Esophagus (tissue), 2 donors: ENCODE results near the gene ACER3. TPM values are rescaled to one million over a fixed set of nuclear protein-coding genes. Genes with fewer than 3 reads are reported as not detected.
A peak's percentile ranks its signal among the peaks of the same experiment; 100 is the strongest.
"Not testable (repeated sequence)": the region's sequence is repeated elsewhere in the genome, so short reads cannot be mapped to it uniquely, and the experiment has no call there.

Experiments used
- H3K27ac ChIP-seq, 2 donors: one replicate each; pipeline ENCODE4 v1.5.1; 2013; ENCODE audit warnings: low read depth in 2 of 2, mild to moderate bottlenecking in 2 of 2, inconsistent platforms in 1 of 2, low read length in 1 of 2, moderate library complexity in 1 of 2
- H3K27me3 ChIP-seq, 2 donors: one replicate each; pipeline ENCODE4 v1.6.1; 2013; ENCODE audit warnings: low read length in 2 of 2, control low read depth in 1 of 2, mild to moderate bottlenecking in 1 of 2; ENCODE audit not compliant: insufficient read depth in 2 of 2, control insufficient read depth in 1 of 2
- H3K36me3 ChIP-seq, 2 donors: one replicate each; pipeline ENCODE4 v1.6.1; 2013; ENCODE audit warnings: low read length in 1 of 2; ENCODE audit not compliant: control insufficient read depth in 2 of 2, insufficient read depth in 2 of 2
- H3K4me1 ChIP-seq, 2 donors: one replicate each; pipeline ENCODE4 v1.6.1; 2013; ENCODE audit warnings: low read length in 1 of 2; ENCODE audit not compliant: control insufficient read depth in 2 of 2, insufficient read depth in 2 of 2
- H3K4me3 ChIP-seq, 2 donors: one replicate each; pipeline ENCODE4 v1.5.1; 2013; ENCODE audit warnings: low read length in 2 of 2, mild to moderate bottlenecking in 2 of 2, low read depth in 1 of 2, moderate library complexity in 1 of 2
- H3K9me3 ChIP-seq, 2 donors: one replicate each; pipeline ENCODE4 v1.6.1; 2013; ENCODE audit warnings: mild to moderate bottlenecking in 2 of 2, low read depth in 1 of 2, low read length in 1 of 2, moderate library complexity in 1 of 2; ENCODE audit not compliant: control insufficient read depth in 2 of 2, insufficient read depth in 1 of 2
- WGBS, 2 donors: extraction: QIAGEN DNeasy Blood & Tissue Kit; methylation state at CpG; one replicate each; pipeline ENCODE4 v1.1.7; 2013; 5-methylcytosine and 5-hydroxymethylcytosine counted together
- polyA plus RNA-seq, 2 donors: library from polyadenylated mRNA; stranded (reverse); fragments of 200-250 nt; gene quantifications; one replicate each; pipeline ENCODE4 v1.2.3, GENCODE V29; 2013
- donor health status: healthy with polysubstance abuse.
- donor health status: Bipolar disorder and iron deficiency.

Gene ACER3
- polyA plus RNA-seq, 2 donors, result 7.2 to 8.2 TPM

DNA sequence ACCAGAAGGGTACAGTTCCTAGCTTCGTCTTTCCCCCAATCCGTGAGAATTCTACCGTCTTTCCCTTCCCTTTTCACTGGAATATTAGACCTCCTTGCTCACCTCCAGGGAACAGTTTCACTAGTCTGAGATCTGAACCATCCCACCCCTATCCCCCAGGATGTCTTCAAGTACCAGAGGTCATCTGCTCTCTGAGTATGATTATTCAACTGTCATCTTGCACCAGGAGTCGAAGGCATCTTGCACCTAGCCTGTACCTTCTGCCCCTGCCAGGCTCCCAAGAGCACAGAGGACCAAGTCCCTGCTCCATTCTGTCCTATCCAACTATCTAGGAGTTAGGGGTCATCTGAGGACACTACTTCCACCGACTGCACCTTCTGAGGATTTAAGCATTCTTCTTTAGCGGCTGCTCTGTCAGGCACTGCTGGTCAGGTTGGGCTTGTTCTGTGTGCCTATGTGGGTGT lies 804 bp downstream of the ACER3 start:
- Histone ChIP-seq H3K27ac (peak overlapping the region; percentile 89 to 93), H3K36me3 (no peaks in the 10 kb centered on the region), H3K4me3 (peak overlapping the region; percentile 68 to 90), H3K4me1 (peaks cover 3% of the 10 kb centered on the region in 2 donors), H3K27me3 (no peaks in the 10 kb centered on the region), H3K9me3 (no peaks in the 10 kb centered on the region)
- 21 to 22% methylated on average over 6 of the region's 6 CpGs for WGBS, 2 donors

GRCh38 chr11:76862794-76863193 lies 2.1 kb downstream of the ACER3 start:
- H3K9me3 ChIP-seq, H3K27ac ChIP-seq, H3K27me3 ChIP-seq, H3K4me3 ChIP-seq, H3K36me3 ChIP-seq, H3K4me1 ChIP-seq: not testable (repeated sequence)
- WGBS, 2 donors, result 79 to 82% methylated on average over 2 of the region's 2 CpGs

- Histone ChIP-seq H3K4me3 (no peak overlapping the region), H3K27ac (no peak overlapping the region), H3K9me3 (no peaks in the 10 kb centered on the region), H3K4me1 (peaks cover 3% of the 10 kb centered on the region in 2 donors), H3K36me3 (peaks cover 0 to under 1% of the 10 kb centered on the region in 2 donors), H3K27me3 (no peaks in the 10 kb centered on the region)
- WGBS, 2 donors, result 81 to 86% methylated on average over 3 of the region's 3 CpGs
Measured at GRCh38 chr11:76863196-76863777, 2.6 kb downstream of the ACER3 start.

GRCh38 chr11:76872959-76873827 lies 12.5 kb downstream of the ACER3 start:
- Histone ChIP-seq H3K4me3 (no peak overlapping the region), H3K27ac (no peak overlapping the region), H3K27me3 (no peaks in the 10 kb centered on the region), H3K9me3 (no peaks in the 10 kb centered on the region), H3K4me1 (no peaks in the 10 kb centered on the region), H3K36me3 (peaks cover 0 to 2% of the 10 kb centered on the region in 2 donors)
- WGBS, 2 donors, result 95 to 96% methylated on average over 6 of the region's 6 CpGs

DNA sequence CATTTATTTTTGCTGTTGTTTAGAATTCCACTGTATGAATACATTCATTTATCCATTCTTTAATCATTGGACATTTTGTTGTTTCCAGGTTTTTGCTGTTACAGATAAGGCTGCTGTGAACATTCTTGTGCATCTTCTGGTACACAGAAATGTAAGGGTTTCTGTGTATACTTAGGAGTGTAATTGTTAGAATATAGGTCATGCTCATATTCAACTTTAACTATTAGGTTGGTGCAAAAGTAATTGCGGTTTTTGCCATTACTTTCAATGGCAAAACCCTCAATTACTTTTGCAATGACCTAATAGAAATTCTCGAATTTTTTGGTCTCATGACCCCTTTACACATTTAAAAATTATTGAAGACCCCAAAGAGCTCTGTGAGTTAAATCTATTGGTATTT lies 17.3 kb downstream of the ACER3 start:
- Histone ChIP-seq H3K27me3 (no peaks in the 10 kb centered on the region), H3K4me3 (no peak overlapping the region), H3K9me3 (no peaks in the 10 kb centered on the region), H3K4me1 (no peaks in the 10 kb centered on the region), H3K36me3 (no peaks in the 10 kb centered on the region), H3K27ac (no peak overlapping the region)
- 90 to 93% methylated on average over 2 of the region's 2 CpGs for WGBS, 2 donors

GRCh38 chr11:76880314-76880713 lies 19.6 kb downstream of the ACER3 start:
- Histone ChIP-seq H3K4me3 (no peak overlapping the region), H3K4me1 (peaks cover 0 to under 1% of the 10 kb centered on the region in 2 donors), H3K27me3 (no peaks in the 10 kb centered on the region), H3K27ac (no peak overlapping the region), H3K9me3 (no peaks in the 10 kb centered on the region), H3K36me3 (no peaks in the 10 kb centered on the region)
- WGBS, 2 donors, result 81 to 82% methylated on average over 2 of the region's 2 CpGs

GRCh38 chr11:76880956-76881355 lies 20.2 kb downstream of the ACER3 start:
- H3K4me3 ChIP-seq, result no peak overlapping the region
- H3K4me1 ChIP-seq, result peaks cover 0 to 4% of the 10 kb centered on the region in 2 donors
- no peaks in the 10 kb centered on the region for H3K27me3 ChIP-seq
- no peaks in the 10 kb centered on the region for H3K36me3 ChIP-seq
- no peak overlapping the region for H3K27ac ChIP-seq
- no peaks in the 10 kb centered on the region for H3K9me3 ChIP-seq
- WGBS, 2 donors, result 93 to 96% methylated on average over 4 of the region's 4 CpGs

- Histone ChIP-seq H3K36me3 (no peaks in the 10 kb centered on the region), H3K4me3 (no peak overlapping the region), H3K4me1 (peaks cover 0 to 4% of the 10 kb centered on the region in 2 donors), H3K9me3 (no peaks in the 10 kb centered on the region), H3K27ac (no peak overlapping the region), H3K27me3 (no peaks in the 10 kb centered on the region)
- WGBS, 2 donors, result 75 to 76% methylated on average over 9 of the region's 9 CpGs
Measured at GRCh38 chr11:76885390-76886097, 24.8 kb downstream of the ACER3 start.

- Histone ChIP-seq H3K4me1 (peaks cover 0 to 4% of the 10 kb centered on the region in 2 donors), H3K27me3 (no peaks in the 10 kb centered on the region), H3K9me3 (no peaks in the 10 kb centered on the region), H3K4me3 (no peak overlapping the region), H3K27ac (no peak overlapping the region), H3K36me3 (no peaks in the 10 kb centered on the region)
- WGBS, 2 donors, result 67 to 76% methylated on average over 1 of the region's 1 CpG
Measured at GRCh38 chr11:76888989-76889388, 28.3 kb downstream of the ACER3 start.
